ENCODE results near the gene ALOX5. TPM values are rescaled to one million over a fixed set of nuclear protein-coding genes. Genes with fewer than 3 reads are reported as not detected.

Gene ALOX5
- total RNA-seq, 1 donor from 2014 or later = not detected

- H3K4me1 Mint-ChIP-seq (ENCODE audit: unreplicated experiment) = peaks cover 4% of the 10 kb centered on the region
- no peak for TF ChIP-seq CTCF (IDR thresholded peaks at IDR 0.05)
- peaks cover 48% of the 10 kb centered on the region for H3K27me3 Mint-ChIP-seq (ENCODE audit: unreplicated experiment)
Observed at GRCh38 chr10:45368181-45368580, 5.8 kb upstream of the ALOX5 start.

GRCh38 chr10:45370202-45370955 lies 3.6 kb upstream of the ALOX5 start:
- no peak for DNase-seq (ENCODE audit: extremely low spot score, unreplicated experiment)
- H3K36me3 Mint-ChIP-seq (ENCODE audit: unreplicated experiment) = no peaks in the 10 kb centered on the region
- TF ChIP-seq CTCF (IDR thresholded peaks at IDR 0.05) = no peak
- no peak overlapping the region for H3K27ac Mint-ChIP-seq (ENCODE audit: unreplicated experiment)
- peaks cover 10% of the 10 kb centered on the region for H3K4me1 Mint-ChIP-seq (ENCODE audit: unreplicated experiment)
- no peak overlapping the region for H3K4me3 Mint-ChIP-seq (ENCODE audit: unreplicated experiment)
- peaks cover 59% of the 10 kb centered on the region for H3K27me3 Mint-ChIP-seq (ENCODE audit: unreplicated experiment)
- no peaks in the 10 kb centered on the region for H3K9me3 Mint-ChIP-seq (ENCODE audit: unreplicated experiment)

More at GRCh38 chr10:45368181-45368580, 5.8 kb upstream of the ALOX5 start:
- H3K9me3 Mint-ChIP-seq (ENCODE audit: unreplicated experiment) = no peaks in the 10 kb centered on the region
- no peaks in the 10 kb centered on the region for H3K36me3 Mint-ChIP-seq (ENCODE audit: unreplicated experiment)
- DNase-seq (ENCODE audit: extremely low spot score, unreplicated experiment) = no peak
- H3K27ac Mint-ChIP-seq (ENCODE audit: unreplicated experiment) = no peak overlapping the region
- no peak overlapping the region for H3K4me3 Mint-ChIP-seq (ENCODE audit: unreplicated experiment)

- no peak for DNase-seq (ENCODE audit: extremely low spot score, unreplicated experiment)
- peaks cover 65% of the 10 kb centered on the region for H3K27me3 Mint-ChIP-seq (ENCODE audit: unreplicated experiment)
- no peaks in the 10 kb centered on the region for H3K36me3 Mint-ChIP-seq (ENCODE audit: unreplicated experiment)
- no peak for TF ChIP-seq CTCF (IDR thresholded peaks at IDR 0.05)
- H3K4me3 Mint-ChIP-seq (ENCODE audit: unreplicated experiment) = no peak overlapping the region
- no peaks in the 10 kb centered on the region for H3K9me3 Mint-ChIP-seq (ENCODE audit: unreplicated experiment)
- H3K4me1 Mint-ChIP-seq (ENCODE audit: unreplicated experiment) = peaks cover 10% of the 10 kb centered on the region
- no peak overlapping the region for H3K27ac Mint-ChIP-seq (ENCODE audit: unreplicated experiment)
Observed at GRCh38 chr10:45371560-45371959, 2.5 kb upstream of the ALOX5 start.

- no peak for DNase-seq (ENCODE audit: extremely low spot score, unreplicated experiment)
- H3K36me3 Mint-ChIP-seq (ENCODE audit: unreplicated experiment) = no peaks in the 10 kb centered on the region
- peaks cover 73% of the 10 kb centered on the region for H3K27me3 Mint-ChIP-seq (ENCODE audit: unreplicated experiment)
- no peak overlapping the region for H3K4me3 Mint-ChIP-seq (ENCODE audit: unreplicated experiment)
- H3K27ac Mint-ChIP-seq (ENCODE audit: unreplicated experiment) = no peak overlapping the region
- peaks cover 10% of the 10 kb centered on the region for H3K4me1 Mint-ChIP-seq (ENCODE audit: unreplicated experiment)
- TF ChIP-seq CTCF (IDR thresholded peaks at IDR 0.05) = no peak
- no peaks in the 10 kb centered on the region for H3K9me3 Mint-ChIP-seq (ENCODE audit: unreplicated experiment)
Observed at GRCh38 chr10:45372251-45372951, 1.6 kb upstream of the ALOX5 start.

DNA sequence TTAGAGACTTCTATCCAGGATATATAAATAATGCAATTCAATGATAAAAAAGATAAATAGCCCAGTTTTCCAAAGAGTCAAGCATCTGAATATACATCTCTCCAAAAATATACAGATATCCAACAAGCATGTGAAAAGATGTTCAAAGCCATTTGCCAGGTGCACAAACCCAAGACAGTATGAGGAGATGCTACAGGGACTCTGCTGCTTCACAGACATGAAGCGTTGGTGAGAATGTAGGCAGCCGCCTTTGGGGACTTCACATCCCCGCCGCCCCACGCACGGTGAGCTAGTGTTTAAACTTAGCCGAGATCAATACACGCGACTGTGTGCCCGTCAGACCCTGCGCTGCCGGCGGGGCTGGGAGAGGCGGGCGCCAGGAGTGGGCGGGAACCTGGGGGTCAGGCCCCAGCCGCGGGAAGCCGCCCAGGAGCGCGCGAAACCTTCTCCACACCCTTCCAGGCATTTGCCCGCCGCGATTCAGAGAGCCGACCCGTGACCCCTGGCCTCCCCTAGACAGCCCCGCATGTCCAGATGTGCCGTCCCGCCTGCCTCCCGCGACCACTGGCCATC lies 927 bp upstream of the ALOX5 start:
- Mint-ChIP-seq H3K27me3 (ENCODE audit: unreplicated experiment) (peaks cover 78% of the 10 kb centered on the region), H3K4me1 (ENCODE audit: unreplicated experiment) (peaks cover 10% of the 10 kb centered on the region), H3K27ac (ENCODE audit: unreplicated experiment) (no peak overlapping the region), H3K4me3 (ENCODE audit: unreplicated experiment) (peak overlapping the region; percentile 59), H3K36me3 (ENCODE audit: unreplicated experiment) (no peaks in the 10 kb centered on the region), H3K9me3 (ENCODE audit: unreplicated experiment) (no peaks in the 10 kb centered on the region)
- DNase-seq (ENCODE audit: extremely low spot score, unreplicated experiment) = no peak
- no peak for TF ChIP-seq CTCF (IDR thresholded peaks at IDR 0.05)

All from osteocyte (in vitro differentiated cells).